GM10847 (cell line): ENCODE results near the gene CSTPP1.

Experiments used
- POLR2A ChIP-seq: IDR thresholded peaks from 2 replicates; pipeline ENCODE4 v1.6.1; 2011; ENCODE audit not compliant: insufficient read length; ENCODE audit errors: extremely low read depth

CSTPP1 gene

GRCh38 chr11:47047972-47048371 is 111.4 kb downstream of the CSTPP1 start:
- TF ChIP-seq POLR2A, result no peak

- no peak for TF ChIP-seq POLR2A
These were observed 113.7 kb downstream of the CSTPP1 start for GRCh38 chr11:47050284-47050683.

GRCh38 chr11:47051217-47051616 is 114.7 kb downstream of the CSTPP1 start:
- no peak for TF ChIP-seq POLR2A

- TF ChIP-seq POLR2A, result no peak
These were observed 115.6 kb downstream of the CSTPP1 start for GRCh38 chr11:47052165-47052564.

GRCh38 chr11:47052576-47052975 is 116.0 kb downstream of the CSTPP1 start:
- no peak for TF ChIP-seq POLR2A

GRCh38 chr11:47055534-47055933 is 119.0 kb downstream of the CSTPP1 start:
- no peak for TF ChIP-seq POLR2A

- no peak for TF ChIP-seq POLR2A
These were observed 119.8 kb downstream of the CSTPP1 start for GRCh38 chr11:47056261-47056915.

- no peak for TF ChIP-seq POLR2A
These were observed 120.8 kb downstream of the CSTPP1 start for GRCh38 chr11:47057365-47057764.

- no peak for TF ChIP-seq POLR2A
These were observed 124.2 kb downstream of the CSTPP1 start for GRCh38 chr11:47060807-47061206.

GRCh38 chr11:47061429-47062178 is 125.0 kb downstream of the CSTPP1 start:
- no peak for TF ChIP-seq POLR2A

- TF ChIP-seq POLR2A, result no peak
These were observed 126.2 kb downstream of the CSTPP1 start for GRCh38 chr11:47062736-47063135.

GRCh38 chr11:47067401-47067800 is 130.8 kb downstream of the CSTPP1 start:
- no peak for TF ChIP-seq POLR2A

- TF ChIP-seq POLR2A, result no peak
These were observed 134.2 kb downstream of the CSTPP1 start for GRCh38 chr11:47070769-47071168.

GRCh38 chr11:47071341-47071740 is 134.8 kb downstream of the CSTPP1 start:
- no peak for TF ChIP-seq POLR2A

GRCh38 chr11:47071791-47072261 is 135.3 kb downstream of the CSTPP1 start:
- no peak for TF ChIP-seq POLR2A

GRCh38 chr11:47078751-47079521 is 142.4 kb downstream of the CSTPP1 start:
- TF ChIP-seq POLR2A, result no peak

GRCh38 chr11:47083913-47084312 is 147.4 kb downstream of the CSTPP1 start:
- TF ChIP-seq POLR2A, result no peak
